CD4-positive, CD25-positive, alpha-beta regulatory T cell (primary cell): Measurements from ENCODE around the gene PLEKHA1. TPM values are rescaled to one million over a fixed set of nuclear protein-coding genes. Genes with fewer than 3 reads are reported as not detected.

Experiments
- ATAC-seq, 2 donors: fragments of 150-1000 bp; cut with Tn5 transposase; one replicate each; pipeline ENCODE4 v1.10.0; 2021; ENCODE audit warnings: low read depth in 2 of 2, moderate number of reproducible peaks in 2 of 2, moderate library complexity in 1 of 2
- DNase-seq, 3 donors: peaks; one replicate each; pipeline versions ENCODE4 v3.0.0 to v3.0.0-alpha.2; 2012 to 2022; ENCODE audit warnings: mixed read lengths in 1 of 3
- H3K27ac ChIP-seq: one replicate; pipeline ENCODE4 v1.7.0; 2013; ENCODE audit warnings: mild to moderate bottlenecking, low read length; ENCODE audit not compliant: insufficient read depth, poor library complexity, severe bottlenecking
- H3K27me3 ChIP-seq: one replicate; pipeline ENCODE4 v1.7.0; 2013; ENCODE audit warnings: low read length; ENCODE audit not compliant: control insufficient read depth, insufficient read depth
- H3K36me3 ChIP-seq: one replicate; pipeline ENCODE4 v1.7.0; 2013; ENCODE audit warnings: mild to moderate bottlenecking, low read length, moderate library complexity; ENCODE audit not compliant: control insufficient read depth, insufficient read depth
- H3K4me1 ChIP-seq: 2 replicates; pipeline ENCODE4 v1.7.0; 2013; ENCODE audit warnings: mild to moderate bottlenecking, low read length; ENCODE audit not compliant: insufficient read depth, control insufficient read depth, poor library complexity, severe bottlenecking
- H3K4me3 ChIP-seq: one replicate; pipeline ENCODE4 v1.7.0; 2013; ENCODE audit warnings: low read depth, mild to moderate bottlenecking, low read length, moderate library complexity
- H3K9me3 ChIP-seq, 2 experiments: 1 replicate in 1 of 2; 2 replicates in 1 of 2; pipeline ENCODE4 v1.7.0; 2013; ENCODE audit warnings: low read length in 2 of 2, mild to moderate bottlenecking in 1 of 2, moderate library complexity in 1 of 2; ENCODE audit not compliant: control insufficient read depth in 2 of 2
- H3K27ac Mint-ChIP-seq, 3 donors: one replicate each; pipeline ENCODE4 v1.8.0; 2020 to 2022; ENCODE audit warnings: mild to moderate bottlenecking in 3 of 3, mixed read lengths in 3 of 3, moderate library complexity in 2 of 3
- H3K27me3 Mint-ChIP-seq: one replicate; pipeline ENCODE4 v1.8.0; 2022; ENCODE audit warnings: mild to moderate bottlenecking, mixed read lengths
- H3K36me3 Mint-ChIP-seq: one replicate; pipeline ENCODE4 v1.8.0; 2020; ENCODE audit warnings: mixed read lengths
- H3K4me1 Mint-ChIP-seq, 4 donors: one replicate each; pipeline ENCODE4 v1.8.0; 2020 to 2022; ENCODE audit warnings: mixed read lengths in 4 of 4, mild to moderate bottlenecking in 1 of 4
- H3K4me3 Mint-ChIP-seq, 4 donors: one replicate each; pipeline ENCODE4 v1.8.0; 2020 to 2022; ENCODE audit warnings: mild to moderate bottlenecking in 4 of 4, mixed read lengths in 4 of 4, moderate library complexity in 3 of 4
- H3K9me3 Mint-ChIP-seq, 7 donors: one replicate each; pipeline ENCODE4 v1.8.0; 2020 to 2022; ENCODE audit warnings: mixed read lengths in 7 of 7, mild to moderate bottlenecking in 3 of 7, moderate library complexity in 2 of 7
- polyA plus RNA-seq, 4 donors: library from polyadenylated mRNA; unstranded; fragments of 300-500 nt; fragmentation: Illumina TruSeq; gene quantifications; one replicate each; pipeline ENCODE4 v1.2.3, GENCODE V29; 2021
- total RNA-seq: library from RNA; stranded (reverse); gene quantifications from one replicate; pipeline ENCODE4 v1.2.3, GENCODE V29; 2022

PLEKHA1 gene
- total and polyA plus RNA-seq, 5 donors from 2014 or later, result 35.9 to 112 (median 88.7) TPM

DNA sequence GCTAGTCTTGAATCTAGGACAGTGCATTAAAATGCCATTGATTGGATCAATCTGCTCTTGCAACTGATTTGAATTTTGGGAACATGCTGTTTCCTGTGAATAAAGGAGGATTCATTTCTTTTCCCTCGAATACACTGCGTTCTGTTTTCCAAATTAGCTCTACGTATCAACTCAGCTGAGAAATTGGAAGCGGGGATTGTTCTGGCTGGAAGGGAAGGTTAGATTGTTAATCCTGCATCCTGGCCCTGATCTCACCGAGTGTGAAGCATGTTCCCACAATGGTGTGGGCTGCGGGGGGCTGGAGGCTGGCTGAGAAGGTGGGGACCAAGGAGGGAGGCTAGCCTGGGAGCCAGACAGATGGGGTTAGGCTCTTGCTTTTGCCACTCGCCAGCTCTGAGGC, 104.5 kb downstream of the PLEKHA1 start:
- ATAC-seq (no peak), DNase-seq (no peak)
- Mint-ChIP-seq H3K4me3 (no peak overlapping the region), H3K27ac (no peak overlapping the region), H3K36me3 (no peaks in the 10 kb centered on the region), H3K9me3 (peaks cover 0 to 5% (median 0%) of the 10 kb centered on the region in 7 donors), H3K27me3 (peaks cover 6% of the 10 kb centered on the region), H3K4me1 (peaks cover 0 to 6% (median 0%) of the 10 kb centered on the region in 4 donors)
- no peaks in the 10 kb centered on the region for H3K27me3 ChIP-seq
- H3K36me3 ChIP-seq, result no peaks in the 10 kb centered on the region
- no peak overlapping the region for H3K4me3 ChIP-seq
- H3K27ac ChIP-seq, result no peak overlapping the region
- H3K4me1 ChIP-seq, result no peaks in the 10 kb centered on the region
- H3K9me3 ChIP-seq, result no peaks in the 10 kb centered on the region

- no peaks in the 10 kb centered on the region for H3K4me1 ChIP-seq
- Mint-ChIP-seq H3K4me1 (no peaks in the 10 kb centered on the region), H3K27ac (no peak overlapping the region), H3K9me3 (peaks cover 0 to 5% (median 0%) of the 10 kb centered on the region in 7 donors), H3K27me3 (peaks cover 6% of the 10 kb centered on the region), H3K36me3 (no peaks in the 10 kb centered on the region), H3K4me3 (no peak overlapping the region)
- no peaks in the 10 kb centered on the region for H3K9me3 ChIP-seq
- no peak overlapping the region for H3K27ac ChIP-seq
- H3K4me3 ChIP-seq, result no peak overlapping the region
- no peaks in the 10 kb centered on the region for H3K27me3 ChIP-seq
- H3K36me3 ChIP-seq, result no peaks in the 10 kb centered on the region
- DNase-seq (no peak), ATAC-seq (no peak)
Observed at GRCh38 chr10:122480146-122480833, 105.8 kb downstream of the PLEKHA1 start.

- Mint-ChIP-seq H3K9me3 (peaks cover 0 to 5% (median 0%) of the 10 kb centered on the region in 7 donors), H3K4me1 (no peaks in the 10 kb centered on the region), H3K27ac (no peak overlapping the region), H3K27me3 (peaks cover 6% of the 10 kb centered on the region), H3K4me3 (no peak overlapping the region), H3K36me3 (no peaks in the 10 kb centered on the region)
- H3K27me3 ChIP-seq, result no peaks in the 10 kb centered on the region
- H3K4me1 ChIP-seq, result no peaks in the 10 kb centered on the region
- ATAC-seq (no peak), DNase-seq (no peak)
- H3K9me3 ChIP-seq, result no peaks in the 10 kb centered on the region
- no peak overlapping the region for H3K4me3 ChIP-seq
- no peak overlapping the region for H3K27ac ChIP-seq
- H3K36me3 ChIP-seq, result no peaks in the 10 kb centered on the region
Observed at GRCh38 chr10:122481296-122482056, 107.0 kb downstream of the PLEKHA1 start.

Other genes starting within 250 kb of the PLEKHA1 start
- gene BTBD16, start 103.4 kb upstream of the PLEKHA1 start, total RNA-seq, result not detected
- gene BTBD16, start 103.4 kb upstream of the PLEKHA1 start, polyA plus RNA-seq, result under 1 TPM in 2 of 4 donors, not detected in 2; 0.12 to 0.15 TPM
- not detected for gene ARMS2, start 79.9 kb downstream of the PLEKHA1 start, total RNA-seq
- gene ARMS2, start 79.9 kb downstream of the PLEKHA1 start, polyA plus RNA-seq, result not detected
- gene HTRA1, start 86.8 kb downstream of the PLEKHA1 start, total RNA-seq, result not detected
- not detected for gene HTRA1, start 86.8 kb downstream of the PLEKHA1 start, polyA plus RNA-seq
- not detected for gene DMBT1, start 186.0 kb downstream of the PLEKHA1 start, total RNA-seq
- gene DMBT1, start 186.0 kb downstream of the PLEKHA1 start, polyA plus RNA-seq, result not detected